Retinal pigment epithelial cell (primary cell): ENCODE results near the gene OCA2.

Source experiments
- DNase-seq: peaks from one replicate; pipeline ENCODE4 v3.0.0-alpha.2; 2010; ENCODE audit warnings: low read depth
- H3K4me3 ChIP-seq: 2 replicates; pipeline ENCODE4 v1.5.1; 2011; ENCODE audit warnings: mild to moderate bottlenecking, low read length, control low read depth, moderate library complexity
- CTCF ChIP-seq: conservative IDR thresholded peaks from 2 replicates; pipeline ENCODE4 v1.5.1; 2011; ENCODE audit warnings: low read depth, low read length, control low read depth, inconsistent platforms

OCA2 gene

GRCh38 chr15:27752691-27753090, 346.4 kb downstream of the OCA2 start:
- DNase-seq, result no peak
- no peak overlapping the region for H3K4me3 ChIP-seq
- no peak for TF ChIP-seq CTCF

GRCh38 chr15:27747997-27748396, 351.1 kb downstream of the OCA2 start:
- TF ChIP-seq CTCF, result no peak
- DNase-seq, result no peak
- no peak overlapping the region for H3K4me3 ChIP-seq

- TF ChIP-seq CTCF, result no peak
- H3K4me3 ChIP-seq, result no peak overlapping the region
- no peak for DNase-seq
Measured at GRCh38 chr15:27746401-27746955, 352.6 kb downstream of the OCA2 start.

GRCh38 chr15:27744641-27745040, 354.5 kb downstream of the OCA2 start:
- no peak for TF ChIP-seq CTCF
- no peak for DNase-seq
- H3K4me3 ChIP-seq, result no peak overlapping the region

- H3K4me3 ChIP-seq, result no peak overlapping the region
- TF ChIP-seq CTCF, result no peak
- DNase-seq, result no peak
Measured at GRCh38 chr15:27743638-27744037, 355.5 kb downstream of the OCA2 start.

- DNase-seq, result no peak
- TF ChIP-seq CTCF, result no peak
- no peak overlapping the region for H3K4me3 ChIP-seq
Measured at GRCh38 chr15:27742751-27743477, 356.2 kb downstream of the OCA2 start.

GRCh38 chr15:27741226-27741860, 357.8 kb downstream of the OCA2 start:
- DNase-seq, result no peak
- no peak overlapping the region for H3K4me3 ChIP-seq

More at GRCh38 chr15:27741226-27741860, 357.8 kb downstream of the OCA2 start:
- no peak for TF ChIP-seq CTCF
